SH-SY5Y (cell line): Measurements from ENCODE around the gene SLC12A7.

Experiments
- GATA2 ChIP-seq: IDR thresholded peaks from 2 replicates; pipeline ENCODE4 v1.6.1; 2011; ENCODE audit warnings: mild to moderate bottlenecking, low read depth, low read length
- GATA3 ChIP-seq: IDR thresholded peaks from 2 replicates; pipeline ENCODE4 v1.6.1; 2011; ENCODE audit warnings: low read depth, mild to moderate bottlenecking, low read length, moderate library complexity

- no peak for TF ChIP-seq GATA2
- no peak for TF ChIP-seq GATA3
These were observed 81.0 kb downstream of the SLC12A7 start for GRCh38 chr5:1030801-1031271.
